Fibroblast of skin of back (primary cell): ENCODE results near the gene ZNF839.
A peak's percentile ranks its signal among the peaks of the same experiment; 100 is the strongest.

Experiments used
- DNase-seq: peaks from one replicate; pipeline ENCODE4 v3.0.0-alpha.2; 2013

Gene ZNF839

DNA sequence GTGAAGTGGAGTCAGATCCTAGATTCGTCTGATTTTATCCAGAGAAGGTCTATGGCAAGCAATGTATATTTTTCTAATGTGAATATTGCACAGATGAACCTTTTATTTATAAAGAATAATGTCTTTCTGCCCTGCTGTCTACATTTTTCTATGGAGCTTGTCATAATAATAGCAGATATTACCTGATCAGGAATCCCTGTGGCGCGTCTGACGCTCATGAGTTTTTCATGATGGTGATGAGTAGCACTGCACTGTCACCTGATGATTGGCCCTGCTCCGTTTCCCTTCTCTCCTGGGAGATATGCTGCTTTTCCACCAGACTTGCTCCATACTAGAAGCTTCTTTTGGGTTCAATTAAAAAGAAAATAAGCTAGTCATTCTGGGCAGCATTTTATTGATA lies 22.7 kb downstream of the ZNF839 start:
- DNase-seq, result no peak

DNA sequence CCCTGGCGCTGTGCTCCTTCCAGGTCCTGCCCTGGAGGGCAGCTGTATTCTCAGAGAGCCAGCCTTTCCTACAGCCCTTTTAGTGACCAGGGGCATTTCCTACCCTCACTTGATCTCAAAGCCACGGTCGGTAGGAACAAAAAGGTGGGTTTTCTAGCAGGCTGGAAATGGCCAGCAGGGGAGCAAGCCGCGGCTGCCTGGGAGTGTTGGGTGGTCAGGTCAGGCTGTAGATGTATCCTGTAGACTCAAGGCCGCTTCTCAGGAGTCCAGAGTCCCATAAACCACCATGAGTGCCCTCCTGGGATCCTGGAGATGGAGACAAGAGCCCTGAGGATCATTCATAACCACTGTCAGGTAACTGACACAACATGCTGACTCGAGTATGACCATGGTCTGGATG lies 24.5 kb downstream of the ZNF839 start:
- no peak for DNase-seq

GRCh38 chr14:102344485-102344884 lies 24.9 kb downstream of the ZNF839 start:
- no peak for DNase-seq

DNA sequence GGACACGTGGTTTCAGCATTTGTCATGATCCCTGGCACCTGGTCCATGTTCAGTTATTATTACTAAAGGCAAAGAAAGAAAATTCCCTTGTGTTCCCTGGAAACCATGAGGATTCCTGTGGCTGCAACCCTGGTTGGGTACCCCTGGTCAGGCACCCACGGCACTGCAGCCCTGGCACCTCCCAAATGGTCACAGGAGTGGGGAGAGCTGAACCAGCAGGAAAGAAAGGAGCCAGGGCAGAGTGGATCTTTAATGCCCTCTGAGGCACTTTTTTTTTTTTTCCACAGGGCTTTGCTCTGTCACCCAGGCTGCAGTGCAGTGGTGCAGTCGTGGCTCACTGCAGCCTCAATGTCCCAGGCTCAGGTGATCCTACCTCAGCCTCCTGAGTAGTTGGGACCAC lies 25.7 kb downstream of the ZNF839 start:
- no peak for DNase-seq

DNA sequence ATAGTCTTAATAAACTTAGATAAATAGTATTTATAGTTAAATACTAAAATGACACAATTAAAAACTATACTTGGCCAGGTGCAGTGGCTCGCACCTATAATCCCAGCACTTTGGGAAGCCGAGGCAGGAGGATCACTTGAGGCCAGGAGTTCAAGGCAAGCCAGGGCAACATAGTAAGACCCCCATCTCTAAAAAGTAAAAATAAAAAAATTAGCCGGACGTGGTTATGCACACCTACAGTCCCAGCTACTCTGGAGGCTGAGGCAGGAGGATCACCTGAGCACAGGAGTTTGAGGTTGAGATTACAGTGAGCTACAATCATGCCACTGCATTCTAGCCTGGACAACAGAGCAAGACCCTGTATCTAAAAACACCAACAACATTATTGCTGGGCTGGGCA lies 27.1 kb downstream of the ZNF839 start:
- DNase-seq, result no peak

DNA sequence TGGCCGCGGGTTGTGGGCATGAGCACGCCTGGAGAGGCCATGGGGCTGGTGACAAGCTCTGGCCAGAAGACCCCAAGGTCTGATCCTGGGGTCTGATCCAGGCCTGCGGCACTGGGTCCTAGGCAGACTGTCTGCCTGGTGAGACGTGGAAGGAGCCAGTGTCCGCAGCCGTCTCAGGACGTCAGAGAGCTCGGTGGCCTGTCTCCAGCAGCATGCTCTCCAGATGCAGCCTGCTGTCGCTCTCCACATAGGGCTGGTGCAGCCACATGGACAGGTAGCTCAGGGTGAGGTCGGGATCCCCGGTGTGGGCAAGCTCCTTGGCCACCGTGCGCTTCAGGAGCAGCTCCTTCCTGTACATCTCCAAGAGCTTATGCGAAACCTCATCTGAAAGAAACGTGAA lies 28.8 kb downstream of the ZNF839 start:
- DNase-seq, result no peak

DNA sequence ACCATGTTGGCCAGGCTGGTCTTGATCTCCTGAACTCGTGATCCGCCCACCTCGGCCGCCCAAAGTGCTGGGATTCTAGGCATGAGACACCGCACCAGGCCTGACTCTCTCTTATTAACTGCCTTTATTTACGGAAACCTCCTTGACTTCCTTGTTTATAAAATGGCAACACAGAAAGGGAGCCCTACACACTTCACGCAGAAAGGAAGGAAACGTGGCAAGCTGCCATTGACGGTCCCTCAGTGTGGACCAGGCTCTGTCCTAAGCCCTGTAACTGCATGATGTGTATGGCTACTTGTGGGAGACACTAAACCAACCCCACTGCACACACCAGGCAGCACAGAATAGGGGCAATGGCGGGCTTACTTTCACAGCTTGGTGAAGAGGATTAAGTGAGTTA lies 31.5 kb downstream of the ZNF839 start:
- no peak for DNase-seq

DNA sequence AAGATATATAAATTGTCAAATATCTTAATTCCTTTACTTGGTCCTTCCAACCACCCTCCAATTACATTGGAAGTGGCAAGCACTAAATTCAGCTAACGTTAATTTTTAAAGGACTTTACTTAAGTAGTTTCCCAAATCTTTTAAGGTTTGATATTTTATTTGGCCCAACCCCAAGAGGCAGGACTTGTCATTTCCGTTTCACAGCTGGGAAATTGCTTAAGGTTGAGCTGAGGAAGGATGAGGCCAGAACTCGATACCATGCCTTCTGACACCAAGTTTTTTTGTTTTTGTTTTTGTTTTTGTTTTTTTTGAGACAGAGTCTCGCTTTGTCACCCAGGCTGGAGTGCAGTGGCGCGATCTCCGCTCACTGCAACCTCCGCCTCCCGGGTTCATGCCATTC lies 32.0 kb downstream of the ZNF839 start:
- DNase-seq, result peak; percentile 7

- no peak for DNase-seq
Observed at GRCh38 chr14:102352213-102352612, 32.7 kb downstream of the ZNF839 start.

DNA sequence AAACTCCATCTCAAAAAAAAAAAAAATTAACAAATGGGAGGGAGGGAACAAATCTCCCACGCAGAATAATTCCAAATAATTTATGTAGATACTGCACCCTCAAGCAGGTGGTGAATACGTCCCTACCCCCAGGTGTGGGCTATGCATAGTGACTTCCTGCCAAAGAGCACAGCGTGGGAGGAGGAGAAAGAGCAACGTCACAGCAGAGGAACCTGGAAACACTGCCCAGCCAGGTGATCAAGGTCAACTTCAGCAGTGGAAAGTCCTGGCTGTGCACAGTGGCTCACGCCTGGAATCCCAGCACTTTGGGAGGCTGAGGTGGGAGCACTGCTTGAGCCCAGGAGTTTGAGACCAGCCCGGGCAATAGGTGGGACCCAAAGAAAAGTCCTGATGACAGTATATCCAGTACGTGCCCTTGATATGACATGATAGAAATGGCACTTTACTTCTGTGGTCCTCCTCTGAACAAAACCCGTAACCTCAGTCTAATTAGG lies 33.6 kb downstream of the ZNF839 start:
- DNase-seq, result no peak

DNA sequence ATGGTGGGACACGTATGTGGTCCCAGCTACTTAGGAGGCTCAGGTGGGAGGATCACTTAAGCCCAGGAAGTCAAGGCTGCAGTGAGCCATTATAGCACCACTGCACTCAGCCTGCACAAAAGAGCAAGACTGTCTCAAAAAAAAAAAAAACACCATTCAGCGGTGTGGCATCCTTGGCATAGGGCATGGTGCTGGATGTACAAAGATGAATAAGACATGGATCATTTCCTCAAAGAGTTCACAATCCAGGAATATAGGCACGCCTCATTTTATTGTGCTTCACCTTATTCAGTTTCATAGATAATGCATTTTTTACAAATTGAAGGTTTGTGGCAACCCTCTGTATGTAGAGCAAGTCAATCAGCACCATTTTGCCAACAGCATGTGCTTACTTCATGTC lies 36.7 kb downstream of the ZNF839 start:
- DNase-seq, result no peak

DNA sequence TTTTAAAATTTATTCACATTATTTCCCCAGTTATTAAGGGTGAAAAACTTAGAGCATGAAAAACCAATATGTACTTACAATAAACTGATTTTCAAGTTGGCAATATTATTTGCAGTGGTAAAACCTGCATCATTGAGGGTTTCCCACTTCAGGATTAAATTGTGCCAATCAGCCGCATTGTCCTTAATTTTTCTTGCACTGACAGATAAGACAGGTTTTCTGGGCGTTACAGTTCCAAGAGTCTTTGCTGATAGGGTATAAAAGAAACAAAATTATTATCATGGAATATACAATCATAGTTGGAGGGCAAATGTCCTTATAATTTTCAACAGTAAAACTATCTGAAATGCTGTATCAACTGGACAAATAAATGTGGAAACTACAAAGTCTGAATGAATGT lies 39.8 kb downstream of the ZNF839 start:
- DNase-seq, result no peak

DNA sequence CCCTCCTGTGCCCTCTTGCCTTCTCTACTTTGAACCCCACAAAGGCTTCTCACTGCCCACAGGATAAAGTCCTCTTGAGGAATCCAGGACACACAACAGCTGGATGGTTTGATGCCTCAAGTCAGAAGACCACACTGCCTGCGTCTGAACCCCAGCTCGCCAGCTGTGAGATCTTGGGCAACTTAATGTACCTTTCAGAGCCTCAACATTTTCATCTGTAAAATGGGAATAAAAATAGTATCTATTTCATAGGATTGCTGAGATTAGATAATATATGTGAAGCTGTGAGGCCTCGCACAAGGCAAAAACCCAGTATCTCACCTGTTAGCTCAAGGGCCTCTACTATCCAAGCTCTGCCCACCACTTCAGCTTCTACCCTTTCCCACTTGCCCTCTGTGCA lies 40.8 kb downstream of the ZNF839 start:
- DNase-seq, result no peak

DNA sequence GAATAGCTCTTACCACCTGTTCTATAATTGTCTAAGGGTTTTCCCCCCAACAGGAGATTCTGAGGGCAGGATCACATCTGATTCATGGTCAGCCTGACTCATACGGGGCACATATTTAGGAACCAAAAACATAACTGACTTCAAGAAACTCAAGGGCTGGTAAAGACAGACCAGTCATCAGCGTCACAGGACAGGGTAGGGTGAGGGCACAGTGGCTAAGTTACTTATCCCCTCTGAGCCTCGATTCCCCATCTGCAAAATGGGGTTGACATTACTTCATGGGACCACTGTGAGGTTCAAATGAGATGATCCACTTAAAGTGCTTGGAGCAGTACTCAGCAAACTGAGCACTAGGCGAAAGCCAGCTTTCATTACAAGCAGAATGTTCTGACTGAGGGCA lies 42.5 kb downstream of the ZNF839 start:
- DNase-seq, result peak; percentile 30

GRCh38 chr14:102362545-102363181 lies 43.1 kb downstream of the ZNF839 start, which contains the start of the genes CINP and TECPR2:
TSS of gene CINP (minus strand) at chr14:102362890. CDS start at chr14:102362851, 39 bp downstream.
TSS of gene TECPR2 (plus strand) at chr14:102362941. CDS start at chr14:102376722, 13,781 bp downstream.
- DNase-seq, result peak; percentile 94

DNA sequence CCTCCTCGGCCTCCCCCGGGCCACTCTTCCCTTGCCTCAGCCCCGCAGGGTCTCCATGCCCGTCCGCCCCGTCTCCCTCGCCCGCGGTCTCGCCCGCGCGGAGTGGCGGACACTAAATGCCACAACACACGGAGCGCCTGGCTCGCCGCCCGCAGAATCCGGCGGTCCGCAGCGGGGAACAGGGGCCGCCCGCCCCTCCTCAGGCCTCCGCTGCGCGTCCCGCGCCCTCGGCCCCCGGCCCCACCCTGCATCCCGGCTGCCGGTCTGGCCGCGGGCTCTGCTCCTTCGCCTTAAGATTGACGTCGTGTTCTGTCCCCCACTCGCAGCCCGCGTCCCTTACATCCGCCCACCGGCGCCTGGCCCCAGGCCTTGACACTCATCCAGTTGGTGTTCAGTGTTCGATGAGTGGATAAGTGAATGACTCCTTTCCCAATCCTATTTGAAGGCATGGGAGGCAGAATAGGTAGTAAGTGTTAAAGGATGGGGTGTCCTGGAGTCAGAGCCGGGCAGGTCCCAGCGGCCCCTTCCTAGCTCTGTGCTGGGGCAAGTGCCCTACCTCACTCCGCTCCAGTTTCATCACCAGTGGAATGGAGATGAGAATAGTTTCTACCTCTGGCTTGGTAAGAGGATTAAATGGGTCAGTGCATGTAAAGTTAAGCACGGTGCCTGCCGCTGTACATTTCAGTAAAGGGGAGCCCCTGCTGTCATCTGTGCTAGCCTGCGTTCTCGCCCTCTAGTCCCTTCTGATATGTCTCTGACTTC lies 43.8 kb downstream of the ZNF839 start:
- peak; percentile 45 for DNase-seq

- DNase-seq, result no peak
Observed at GRCh38 chr14:102370305-102370809, 50.8 kb downstream of the ZNF839 start.

DNA sequence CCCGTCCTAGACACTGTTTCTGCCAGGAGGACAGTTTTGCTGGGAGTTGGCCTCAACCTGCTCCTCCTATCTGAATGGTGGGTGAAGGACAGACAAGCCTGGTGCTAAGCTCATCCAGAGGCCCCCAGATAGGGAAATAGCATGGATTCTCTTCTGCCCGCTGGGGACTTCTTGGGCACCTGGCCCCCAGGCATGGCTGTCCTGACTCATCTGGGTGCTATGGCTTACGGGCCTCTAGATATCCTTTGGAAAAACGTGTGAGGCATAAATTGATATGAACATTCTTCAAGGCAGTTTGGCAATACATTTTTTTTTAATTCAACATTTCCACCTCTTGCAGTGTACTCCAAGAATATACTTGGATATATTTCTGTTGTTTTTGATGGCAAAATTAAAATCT lies 51.8 kb downstream of the ZNF839 start:
- no peak for DNase-seq

DNA sequence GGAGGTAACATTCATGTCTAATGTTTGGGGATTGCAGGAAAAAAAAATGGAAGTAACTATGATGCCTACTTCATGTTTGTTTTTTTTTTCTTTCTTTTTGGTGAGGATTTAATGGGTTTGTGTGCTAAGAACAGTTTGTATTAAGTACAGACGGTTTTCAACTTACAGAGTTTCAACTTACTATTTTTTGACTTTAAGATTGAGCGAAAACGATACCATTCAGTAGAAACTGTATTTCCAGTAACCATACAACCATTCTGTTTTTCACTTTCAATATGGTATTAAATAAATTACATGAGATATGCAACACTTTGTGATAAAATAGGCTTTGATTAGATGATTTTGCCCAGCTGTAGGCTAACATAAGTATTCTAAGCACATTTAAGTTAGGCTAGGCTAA lies 53.6 kb downstream of the ZNF839 start:
- DNase-seq, result no peak

DNA sequence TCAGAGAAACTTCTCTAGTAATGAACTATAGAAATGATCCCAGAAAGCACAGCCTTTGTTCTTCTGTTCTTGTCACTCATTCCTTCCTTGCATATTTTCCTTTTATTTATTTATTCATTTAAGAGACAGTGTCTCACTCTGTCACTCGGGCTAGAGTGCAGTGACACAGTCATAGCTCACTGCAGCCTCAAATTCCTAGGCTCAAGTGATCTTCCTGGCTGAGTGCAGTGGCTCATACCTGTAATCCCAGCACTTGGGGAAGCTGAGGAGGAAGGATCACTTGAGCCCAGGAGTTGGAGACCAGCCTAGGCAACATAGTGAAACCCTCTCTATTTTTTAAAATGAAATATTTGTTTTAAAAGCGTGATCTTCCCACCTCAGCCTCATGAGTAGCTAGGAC lies 54.7 kb downstream of the ZNF839 start:
- DNase-seq, result no peak

- DNase-seq, result no peak
Observed at GRCh38 chr14:102375119-102375518, 55.6 kb downstream of the ZNF839 start.

GRCh38 chr14:102377696-102378095 lies 58.1 kb downstream of the ZNF839 start:
- no peak for DNase-seq

- DNase-seq, result no peak
Observed at GRCh38 chr14:102378830-102379229, 59.3 kb downstream of the ZNF839 start.

- DNase-seq, result no peak
Observed at GRCh38 chr14:102387086-102387485, 67.5 kb downstream of the ZNF839 start.
